Spinal cord (tissue), 10 donors: ENCODE measurements around the gene CHTOP. TPM values are rescaled to one million over a fixed set of nuclear protein-coding genes. Genes with fewer than 3 reads are reported as not detected.
A peak's percentile ranks its signal among the peaks of the same experiment; 100 is the strongest.

ENCODE experiments used
- DNase-seq, 6 donors: peaks; one replicate each; pipeline versions ENCODE4 v3.0.0 to v3.0.0-alpha.2; 2013 to 2015; ENCODE audit warnings: low spot score in 6 of 6, low read depth in 4 of 6
- H3K27ac ChIP-seq: one replicate; pipeline ENCODE4 v1.5.1; 2013; ENCODE audit warnings: low read depth, low read length, control low read depth
- H3K27me3 ChIP-seq: one replicate; pipeline ENCODE4 v1.6.1; 2013; ENCODE audit warnings: low read length; ENCODE audit not compliant: control insufficient read depth, insufficient read depth
- H3K36me3 ChIP-seq: one replicate; pipeline ENCODE4 v1.6.1; 2013; ENCODE audit warnings: low read length; ENCODE audit not compliant: control insufficient read depth, insufficient read depth
- H3K4me1 ChIP-seq: one replicate; pipeline ENCODE4 v1.6.1; 2013; ENCODE audit warnings: low read length; ENCODE audit not compliant: control insufficient read depth, insufficient read depth
- H3K4me3 ChIP-seq: one replicate; pipeline ENCODE4 v1.5.1; 2013; ENCODE audit warnings: low read depth, low read length, control low read depth
- H3K9me3 ChIP-seq: one replicate; pipeline ENCODE4 v1.6.1; 2013; ENCODE audit warnings: low read length; ENCODE audit not compliant: control insufficient read depth, insufficient read depth
- WGBS: methylation state at CpG from one replicate; pipeline ENCODE4 v1.1.5; 2013; ENCODE audit warnings: missing lambda C conversion rate; ENCODE audit not compliant: insufficient coverage; 5-methylcytosine and 5-hydroxymethylcytosine counted together
- polyA plus RNA-seq, 2 donors: library from polyadenylated mRNA; unstranded; fragments of 120-200 nt; gene quantifications; one replicate each; pipeline ENCODE4 v1.2.1, GENCODE V29; 2013; ENCODE audit not compliant: insufficient read length in 2 of 2
- total RNA-seq, 2 donors: library from RNA; depleted of rRNA in 1 of 2; stranded (reverse); fragments of 120-200 nt in 1 of 2; fragments of >200 nt in 1 of 2; gene quantifications; one replicate each; pipeline versions ENCODE4 v1.2.3 to v1.2.4, GENCODE V29; 2013 to 2014
- donor health status: healthy.

CHTOP gene
- total and polyA plus RNA-seq, 4 donors: 56.9 to 127 (median 86.6) TPM

DNA sequence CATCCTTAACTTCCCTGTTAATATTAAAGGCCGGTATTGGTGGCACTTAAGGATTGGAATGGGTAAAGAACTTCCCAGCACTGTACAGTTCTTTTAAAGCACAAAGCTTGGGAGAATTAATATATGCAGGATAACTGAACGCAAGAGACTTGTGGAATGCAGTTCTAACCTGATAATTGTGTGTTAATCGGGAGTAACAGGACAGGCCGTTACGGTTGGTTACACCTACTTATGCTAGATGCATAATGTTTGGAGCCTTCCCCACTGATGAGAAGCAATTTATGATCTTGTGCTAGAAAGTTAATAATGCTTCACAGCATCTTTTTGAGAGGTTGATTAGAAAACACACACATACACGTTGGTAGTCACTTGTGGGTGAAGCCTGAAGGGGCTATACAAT is 7.0 kb downstream of the CHTOP start:
- DNase-seq: no peak
- no peaks in the 10 kb centered on the region for H3K9me3 ChIP-seq
- H3K27me3 ChIP-seq: no peaks in the 10 kb centered on the region
- no peak overlapping the region for H3K27ac ChIP-seq
- 70% methylated on average over 4 of the region's 6 CpGs for WGBS
- H3K36me3 ChIP-seq: peaks cover 69% of the 10 kb centered on the region
- H3K4me3 ChIP-seq: no peak overlapping the region
- H3K4me1 ChIP-seq: peaks cover 14% of the 10 kb centered on the region

DNA sequence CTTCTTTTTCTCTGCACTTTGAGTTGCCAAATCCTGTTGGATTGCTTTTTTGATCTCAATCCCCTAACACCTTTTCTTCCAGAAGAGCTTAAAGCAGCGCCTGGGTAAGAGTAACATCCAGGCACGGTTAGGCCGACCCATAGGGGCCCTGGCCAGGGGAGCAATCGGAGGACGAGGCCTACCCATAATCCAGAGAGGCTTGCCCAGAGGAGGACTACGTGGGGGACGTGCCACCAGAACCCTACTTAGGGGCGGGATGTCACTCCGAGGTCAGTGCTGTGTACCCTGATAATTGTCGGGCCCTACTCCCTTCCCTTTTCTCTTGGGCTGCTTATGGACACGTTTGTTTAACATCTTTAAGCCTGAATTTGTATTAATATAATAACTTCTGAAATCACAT is 8.3 kb downstream of the CHTOP start:
- Histone ChIP-seq H3K27ac (no peak overlapping the region), H3K4me3 (no peak overlapping the region), H3K36me3 (peaks cover 69% of the 10 kb centered on the region), H3K4me1 (peaks cover 4% of the 10 kb centered on the region), H3K27me3 (no peaks in the 10 kb centered on the region), H3K9me3 (no peaks in the 10 kb centered on the region)
- WGBS: 93% methylated on average over 9 of the region's 11 CpGs
- no peak for DNase-seq

DNA sequence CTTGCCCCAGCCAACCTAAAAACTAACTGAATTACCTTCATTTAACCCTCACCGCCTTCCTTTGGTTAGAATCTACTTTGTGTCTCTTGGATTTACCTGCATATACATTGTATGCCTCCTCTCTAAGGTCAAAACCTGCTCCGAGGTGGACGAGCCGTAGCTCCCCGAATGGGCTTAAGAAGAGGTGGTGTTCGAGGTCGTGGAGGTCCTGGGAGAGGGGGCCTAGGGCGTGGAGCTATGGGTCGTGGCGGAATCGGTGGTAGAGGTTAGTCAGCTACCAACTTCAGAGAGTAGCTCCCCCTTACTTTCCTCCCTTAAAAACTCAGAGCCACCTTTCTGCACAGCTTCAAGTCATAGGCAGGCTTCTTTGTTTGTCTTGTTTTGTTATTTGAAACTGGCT is 9.2 kb downstream of the CHTOP start:
- Histone ChIP-seq H3K4me1 (no peaks in the 10 kb centered on the region), H3K27me3 (no peaks in the 10 kb centered on the region), H3K27ac (no peak overlapping the region), H3K4me3 (no peak overlapping the region), H3K36me3 (peaks cover 66% of the 10 kb centered on the region), H3K9me3 (no peaks in the 10 kb centered on the region)
- no peak for DNase-seq
- WGBS: 100% methylated on average over 1 of the region's 11 CpGs

DNA sequence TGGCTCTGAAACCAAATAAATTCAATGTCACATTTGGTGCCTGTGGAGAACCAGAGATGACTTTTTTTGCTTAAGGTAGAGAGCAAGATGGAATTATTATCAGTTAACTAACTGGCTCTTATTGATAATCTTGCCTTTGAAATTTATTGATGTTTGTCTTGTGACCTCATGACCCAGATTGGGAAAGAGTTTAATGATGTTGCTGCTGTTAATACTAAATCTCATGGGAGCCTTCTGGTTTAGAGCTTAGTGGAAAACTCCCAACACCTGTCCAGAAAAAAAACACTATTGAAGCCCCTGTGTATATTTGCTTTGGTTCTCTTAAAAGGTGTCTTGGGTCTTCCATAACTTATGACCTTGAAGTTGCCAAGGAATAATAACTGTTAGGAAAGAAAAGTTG is 9.9 kb downstream of the CHTOP start:
- no peak for DNase-seq
- Histone ChIP-seq H3K27ac (no peak overlapping the region), H3K27me3 (no peaks in the 10 kb centered on the region), H3K36me3 (peaks cover 59% of the 10 kb centered on the region), H3K4me1 (no peaks in the 10 kb centered on the region), H3K4me3 (no peak overlapping the region), H3K9me3 (no peaks in the 10 kb centered on the region)

DNA sequence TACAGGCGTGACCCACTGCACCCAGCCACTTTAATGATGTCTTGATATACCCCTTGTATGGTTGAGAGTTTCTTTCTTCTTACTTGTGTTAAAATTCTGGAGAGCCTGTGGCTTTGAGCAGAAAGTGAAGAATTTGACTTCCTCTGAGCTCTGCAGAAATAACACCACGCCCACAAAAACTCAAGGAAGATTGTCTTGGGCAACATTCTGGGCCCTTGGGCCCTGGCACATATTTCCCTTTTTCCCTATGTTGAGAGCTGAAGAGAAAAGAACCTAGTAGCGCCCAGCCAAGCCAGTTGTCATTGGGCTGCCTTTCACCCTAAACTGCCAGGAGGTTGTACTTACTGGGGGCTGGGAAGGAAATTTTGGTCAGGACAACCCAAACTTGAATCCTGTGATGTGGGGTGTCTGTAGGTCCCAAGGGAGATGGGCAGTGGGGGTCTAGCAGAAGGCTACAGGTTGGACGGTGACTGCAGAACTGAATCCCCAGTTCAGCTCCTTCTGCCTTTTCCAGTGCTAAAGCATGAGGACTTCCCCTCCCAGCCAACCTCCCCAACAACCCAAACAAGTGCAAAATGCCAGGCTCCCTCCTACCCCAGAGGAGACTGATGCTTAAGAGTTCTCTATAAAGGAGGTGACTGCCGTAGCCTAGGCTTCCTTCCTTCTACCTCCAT is 12.9 kb downstream of the CHTOP start:
- Histone ChIP-seq H3K27me3 (no peaks in the 10 kb centered on the region), H3K4me3 (no peak overlapping the region), H3K9me3 (no peaks in the 10 kb centered on the region), H3K36me3 (peaks cover 39% of the 10 kb centered on the region), H3K4me1 (peaks cover 12% of the 10 kb centered on the region), H3K27ac (no peak overlapping the region)
- no peak for DNase-seq
- WGBS: 40% methylated on average over 1 of the region's 5 CpGs

DNA sequence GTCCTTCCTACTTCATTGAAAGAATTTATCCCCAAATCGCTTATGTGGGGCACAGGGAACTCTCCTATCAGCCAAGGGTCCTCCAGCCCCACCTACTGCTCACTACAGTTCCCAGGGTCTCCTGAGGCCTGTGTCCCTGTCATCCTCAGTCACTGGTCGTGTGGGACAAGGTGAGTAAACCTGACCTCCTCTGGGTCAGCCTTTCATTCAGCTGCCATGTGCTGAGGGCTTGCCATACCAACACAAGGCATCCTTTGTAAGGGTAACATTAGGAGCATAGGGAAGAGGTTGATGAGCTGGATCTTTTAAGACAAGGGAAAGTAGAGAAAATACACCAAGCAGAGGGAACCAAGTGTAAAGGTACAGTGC is 13.5 kb downstream of the CHTOP start:
- Histone ChIP-seq H3K4me3 (no peak overlapping the region), H3K36me3 (peaks cover 34% of the 10 kb centered on the region), H3K27ac (no peak overlapping the region), H3K4me1 (peaks cover 12% of the 10 kb centered on the region), H3K9me3 (no peaks in the 10 kb centered on the region), H3K27me3 (no peaks in the 10 kb centered on the region)
- no peak for DNase-seq
- WGBS: 60% methylated on average over 1 of the region's 2 CpGs

DNA sequence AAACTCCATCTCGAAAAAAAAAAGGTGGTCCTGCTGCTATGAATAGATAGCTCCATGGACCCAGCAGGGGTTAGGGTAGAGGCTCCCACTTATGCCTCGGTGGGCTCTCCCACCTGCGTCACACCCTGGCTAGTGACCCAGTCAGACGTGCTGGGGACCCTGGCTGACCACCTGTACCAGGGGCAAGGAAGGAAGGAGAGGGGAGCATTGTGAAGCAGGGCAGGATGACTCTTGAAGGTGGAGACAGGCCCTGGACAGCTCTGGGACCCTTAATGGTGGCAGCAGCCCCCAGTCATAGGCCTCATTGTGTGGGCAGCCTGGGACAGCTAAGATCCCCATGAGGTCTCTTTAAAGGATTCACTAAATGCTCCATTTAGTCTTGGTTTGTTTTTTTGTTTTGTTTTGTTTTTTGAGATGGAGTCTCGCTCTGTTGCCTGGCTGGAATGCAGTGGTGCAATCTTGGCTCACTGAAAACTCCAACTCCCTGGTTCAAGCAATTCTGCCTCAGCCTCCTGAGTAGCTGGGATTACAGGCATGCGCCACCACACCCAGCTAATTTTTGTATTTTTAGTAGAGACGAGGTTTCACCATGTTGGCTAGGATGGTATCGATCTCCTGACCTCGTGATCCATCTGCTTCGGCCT is 14.3 kb downstream of the CHTOP start:
- no peak overlapping the region for H3K4me3 ChIP-seq
- peaks cover 12% of the 10 kb centered on the region for H3K4me1 ChIP-seq
- WGBS: 88% methylated on average over 8 of the region's 10 CpGs
- DNase-seq: no peak
- H3K36me3 ChIP-seq: peaks cover 31% of the 10 kb centered on the region
- H3K9me3 ChIP-seq: no peaks in the 10 kb centered on the region
- no peaks in the 10 kb centered on the region for H3K27me3 ChIP-seq
- H3K27ac ChIP-seq: no peak overlapping the region

DNA sequence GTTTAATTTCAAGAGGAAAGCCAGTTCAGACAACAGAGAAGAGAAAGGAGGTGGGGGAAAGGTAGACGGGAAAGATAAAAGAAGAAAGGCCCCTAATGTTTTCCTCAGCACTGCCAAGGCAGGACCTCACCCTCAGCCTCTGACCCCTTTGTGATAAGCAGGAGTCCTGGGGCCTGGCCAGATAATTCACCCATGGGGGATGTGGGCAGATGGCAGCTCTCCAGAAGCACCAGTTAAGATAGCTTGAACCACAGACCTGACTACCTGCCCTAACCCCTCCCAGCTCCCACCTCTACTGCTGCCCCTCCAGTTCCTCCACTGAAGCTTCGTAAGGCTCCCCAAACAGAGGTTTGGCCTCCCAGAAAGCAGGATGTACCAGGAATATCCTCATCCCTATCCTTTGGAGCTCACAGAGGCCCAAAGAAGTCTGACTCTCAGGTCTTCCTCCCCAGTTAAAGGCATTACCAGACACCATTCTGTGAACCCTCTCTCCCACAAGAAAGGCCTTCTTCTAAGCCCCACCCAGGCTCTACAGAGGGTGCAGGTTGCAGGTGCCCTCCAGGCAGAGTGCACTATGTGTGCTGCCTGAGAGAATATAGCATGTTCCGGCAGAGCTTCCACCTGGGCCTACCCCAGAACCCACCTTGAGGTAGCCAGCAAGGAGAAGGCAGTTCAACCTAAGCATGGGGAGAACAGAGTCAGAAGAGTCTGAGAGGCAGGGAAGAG is 15.4 kb downstream of the CHTOP start:
- WGBS: 74% methylated on average over 2 of the region's 3 CpGs
- no peaks in the 10 kb centered on the region for H3K27me3 ChIP-seq
- no peak overlapping the region for H3K27ac ChIP-seq
- H3K4me3 ChIP-seq: no peak overlapping the region
- peaks cover 25% of the 10 kb centered on the region for H3K36me3 ChIP-seq
- no peak for DNase-seq
- no peaks in the 10 kb centered on the region for H3K9me3 ChIP-seq
- H3K4me1 ChIP-seq: peaks cover 12% of the 10 kb centered on the region

DNA sequence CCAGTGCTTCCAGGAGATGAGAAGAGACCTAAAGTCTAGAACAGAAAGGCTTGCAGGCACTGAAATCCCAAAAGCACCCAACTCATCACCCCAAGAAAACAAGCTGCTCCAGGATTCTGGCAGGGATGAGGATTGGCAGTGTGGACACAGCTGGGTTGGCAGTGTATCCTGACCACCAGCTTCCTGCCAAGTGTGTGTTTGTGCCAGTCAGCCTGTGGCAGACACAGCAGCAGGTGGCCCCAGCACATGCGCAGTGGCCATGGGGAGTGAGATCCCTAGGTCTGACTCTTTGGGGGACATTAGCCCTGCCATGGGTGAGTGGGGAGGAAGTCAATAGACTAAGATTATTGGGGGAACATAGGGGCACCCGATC is 16.0 kb downstream of the CHTOP start:
- peak in 2 of 6 donors; percentile 55 to 86 for DNase-seq

DNA sequence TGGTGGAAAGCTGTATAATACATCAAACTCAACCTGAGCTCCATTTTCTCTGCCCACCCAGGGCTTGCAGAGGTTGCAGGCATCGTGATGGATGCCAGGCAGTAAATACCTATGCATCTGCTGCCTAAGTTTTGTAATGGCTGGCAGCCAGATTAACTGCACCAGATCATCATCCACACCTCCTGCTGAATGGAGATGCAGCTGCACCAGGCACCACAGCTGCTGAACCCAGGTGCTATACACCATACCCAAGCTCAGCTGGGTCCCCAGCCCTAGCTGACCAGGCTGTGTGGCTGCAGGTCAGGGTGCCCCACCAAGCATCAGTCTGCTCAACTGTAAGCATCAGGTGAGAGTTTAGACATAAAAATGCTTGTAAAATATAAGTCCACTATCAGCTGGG is 17.9 kb downstream of the CHTOP start:
- H3K27ac ChIP-seq: no peak overlapping the region
- WGBS: 86% methylated on average over 1 of the region's 1 CpG

More for the DNA sequence above, 16.0 kb downstream of the CHTOP start:
- 70% methylated on average over 2 of the region's 2 CpGs for WGBS
- peaks cover 23% of the 10 kb centered on the region for H3K36me3 ChIP-seq
- H3K9me3 ChIP-seq: no peaks in the 10 kb centered on the region
- peaks cover 12% of the 10 kb centered on the region for H3K4me1 ChIP-seq
- no peak overlapping the region for H3K27ac ChIP-seq
- no peak overlapping the region for H3K4me3 ChIP-seq
- no peaks in the 10 kb centered on the region for H3K27me3 ChIP-seq

More for the DNA sequence above, 17.9 kb downstream of the CHTOP start:
- Histone ChIP-seq H3K36me3 (peaks cover 6% of the 10 kb centered on the region), H3K9me3 (no peaks in the 10 kb centered on the region), H3K4me1 (peaks cover 12% of the 10 kb centered on the region), H3K27me3 (no peaks in the 10 kb centered on the region), H3K4me3 (no peak overlapping the region)
- no peak for DNase-seq
